Measurements from ENCODE around the gene TCF4.

The TCF4 gene

GRCh38 chr18:55610506-55610905 is 22.5 kb upstream of the TCF4 start:
- no peaks in the 10 kb centered on the region for H3K9me2 ChIP-seq (replicated peaks; ENCODE audit: insufficient read depth, low read length)
- no peaks in the 10 kb centered on the region for H3K79me2 ChIP-seq (ENCODE audit: low read length)
- H3K4me1 ChIP-seq (ENCODE audit: low read length): no peaks in the 10 kb centered on the region
- H4K20me1 ChIP-seq (ENCODE audit: insufficient read depth, low read length): no peaks in the 10 kb centered on the region
- no peaks in the 10 kb centered on the region for H3F3A ChIP-seq (ENCODE audit: insufficient read depth, low read length)
- no peaks in the 10 kb centered on the region for H3K36me3 ChIP-seq (replicated peaks; ENCODE audit: insufficient read depth, low read length)
- no peak overlapping the region for H3K4me2 ChIP-seq (ENCODE audit: low read depth, low read length)
- TF ChIP-seq EZH2 (optimal IDR thresholded peaks at IDR 0.05; ENCODE audit: low read depth, low read length) (no peak), EZH2phosphoT487 (IDR thresholded peaks at IDR 0.05; ENCODE audit: low read length) (no peak), CTCF (IDR thresholded peaks at IDR 0.05; ENCODE audit: low read length) (no peak)
- no peak overlapping the region for H3K4me3 ChIP-seq (ENCODE audit: low read length)
- no peak overlapping the region for H3K9ac ChIP-seq (ENCODE audit: low read length)
- no peaks in the 10 kb centered on the region for H3K27me3 ChIP-seq (replicated peaks; ENCODE audit: insufficient read depth, low read length)
- H2AFZ ChIP-seq (ENCODE audit: low read length): no peak overlapping the region
- no peaks in the 10 kb centered on the region for H3K9me3 ChIP-seq (replicated peaks; ENCODE audit: insufficient read depth, low read length)
- no peak overlapping the region for H3K27ac ChIP-seq (ENCODE audit: low read length)
- no peak for DNase-seq

GRCh38 chr18:55609160-55609825 is 21.3 kb upstream of the TCF4 start:
- H3K4me1 ChIP-seq (ENCODE audit: low read length): no peaks in the 10 kb centered on the region
- H3K36me3 ChIP-seq (replicated peaks; ENCODE audit: insufficient read depth, low read length): no peaks in the 10 kb centered on the region
- H3F3A ChIP-seq (ENCODE audit: insufficient read depth, low read length): no peaks in the 10 kb centered on the region
- no peaks in the 10 kb centered on the region for H4K20me1 ChIP-seq (ENCODE audit: insufficient read depth, low read length)
- H3K4me2 ChIP-seq (ENCODE audit: low read depth, low read length): no peak overlapping the region
- no peak for DNase-seq
- no peaks in the 10 kb centered on the region for H3K9me3 ChIP-seq (replicated peaks; ENCODE audit: insufficient read depth, low read length)
- H3K9ac ChIP-seq (ENCODE audit: low read length): no peak overlapping the region
- H3K79me2 ChIP-seq (ENCODE audit: low read length): no peaks in the 10 kb centered on the region
- H3K27me3 ChIP-seq (replicated peaks; ENCODE audit: insufficient read depth, low read length): no peaks in the 10 kb centered on the region
- H3K27ac ChIP-seq (ENCODE audit: low read length): no peak overlapping the region
- H2AFZ ChIP-seq (ENCODE audit: low read length): no peak overlapping the region
- no peak for TF ChIP-seq CTCF (IDR thresholded peaks at IDR 0.05; ENCODE audit: low read length)
- no peak for TF ChIP-seq EZH2 (optimal IDR thresholded peaks at IDR 0.05; ENCODE audit: low read depth, low read length)
- TF ChIP-seq EZH2phosphoT487 (IDR thresholded peaks at IDR 0.05; ENCODE audit: low read length): no peak
- no peak overlapping the region for H3K4me3 ChIP-seq (ENCODE audit: low read length)
- H3K9me2 ChIP-seq (replicated peaks; ENCODE audit: insufficient read depth, low read length): no peaks in the 10 kb centered on the region

GRCh38 chr18:55608497-55608896 is 20.5 kb upstream of the TCF4 start:
- no peak for TF ChIP-seq EZH2 (optimal IDR thresholded peaks at IDR 0.05; ENCODE audit: low read depth, low read length)
- no peak for TF ChIP-seq CTCF (IDR thresholded peaks at IDR 0.05; ENCODE audit: low read length)
- no peak for TF ChIP-seq EZH2phosphoT487 (IDR thresholded peaks at IDR 0.05; ENCODE audit: low read length)
- H3K9me2 ChIP-seq (replicated peaks; ENCODE audit: insufficient read depth, low read length): no peaks in the 10 kb centered on the region
- H3F3A ChIP-seq (ENCODE audit: insufficient read depth, low read length): no peaks in the 10 kb centered on the region
- no peak overlapping the region for H2AFZ ChIP-seq (ENCODE audit: low read length)
- no peaks in the 10 kb centered on the region for H3K36me3 ChIP-seq (replicated peaks; ENCODE audit: insufficient read depth, low read length)
- H3K27me3 ChIP-seq (replicated peaks; ENCODE audit: insufficient read depth, low read length): no peaks in the 10 kb centered on the region
- no peaks in the 10 kb centered on the region for H4K20me1 ChIP-seq (ENCODE audit: insufficient read depth, low read length)
- H3K9me3 ChIP-seq (replicated peaks; ENCODE audit: insufficient read depth, low read length): no peaks in the 10 kb centered on the region
- H3K4me2 ChIP-seq (ENCODE audit: low read depth, low read length): no peak overlapping the region
- no peak overlapping the region for H3K4me3 ChIP-seq (ENCODE audit: low read length)
- DNase-seq: no peak
- no peaks in the 10 kb centered on the region for H3K79me2 ChIP-seq (ENCODE audit: low read length)
- H3K9ac ChIP-seq (ENCODE audit: low read length): no peak overlapping the region
- no peak overlapping the region for H3K27ac ChIP-seq (ENCODE audit: low read length)
- H3K4me1 ChIP-seq (ENCODE audit: low read length): no peaks in the 10 kb centered on the region
